HCT116 (cell line): ENCODE measurements around the gene KRTAP1-3.

Experiments used
- ELF1 ChIP-seq: IDR thresholded peaks from 2 replicates; pipeline ENCODE4 v1.6.1; 2012; ENCODE audit warnings: low read depth, borderline replicate concordance
- EZH2 ChIP-seq: fragments of 200-600 bp; sonication (generic); IDR thresholded peaks from 2 replicates; pipeline ENCODE4 v1.6.1; 2017; ENCODE audit warnings: antibody characterized with exemption, mixed run types
- EZH2phosphoT487 ChIP-seq: fragments of 200-600 bp; IDR thresholded peaks from 2 replicates; pipeline ENCODE4 v1.6.1; 2018; ENCODE audit warnings: antibody characterized with exemption, borderline replicate concordance
- FOSL1 ChIP-seq: IDR thresholded peaks from 2 replicates; pipeline ENCODE4 v1.6.1; 2012; ENCODE audit warnings: low read depth
- POLR2A ChIP-seq: IDR thresholded peaks from 2 replicates; pipeline ENCODE4 v1.7.0; 2011; ENCODE audit warnings: borderline replicate concordance; ENCODE audit not compliant: insufficient read depth, insufficient read length; ENCODE audit errors: extremely low read depth
- POLR2AphosphoS5 ChIP-seq: IDR thresholded peaks from 2 replicates; pipeline ENCODE4 v1.6.1; 2011; ENCODE audit warnings: mild to moderate bottlenecking, low read depth, low read length, moderate library complexity
- RAD21 ChIP-seq: IDR thresholded peaks from 2 replicates; pipeline ENCODE4 v1.6.1; 2012; ENCODE audit warnings: low read depth, mild to moderate bottlenecking
- SIN3A ChIP-seq: IDR thresholded peaks from 2 replicates; pipeline ENCODE4 v1.6.1; 2012; ENCODE audit warnings: low read depth
- ZFX ChIP-seq: fragments of 450-650 bp; IDR thresholded peaks from 2 replicates; pipeline ENCODE4 v1.6.1; 2017
- ZNF274 ChIP-seq: fragments of 200-500 bp; sonication (Bioruptor generic); IDR thresholded peaks from 2 replicates; pipeline ENCODE4 v1.6.1; 2014; ENCODE audit warnings: mild to moderate bottlenecking, low read depth, low read length, inconsistent platforms
- TF ChIP-seq, protein P1 (sequence below), 3 experiments: fragments of 200-600 bp in 1 of 3; sonication (generic) in 1 of 3; IDR thresholded peaks in 2 of 3; conservative IDR thresholded peaks in 1 of 3; 2 replicates each; pipeline ENCODE4 v1.5.1; 2012 to 2017; ENCODE audit warnings: low read depth in 2 of 3, low read length in 2 of 3, antibody characterized with exemption in 1 of 3, borderline replicate concordance in 1 of 3, control low read depth in 1 of 3, mild to moderate bottlenecking in 1 of 3, mixed read lengths in 1 of 3, mixed run types in 1 of 3, moderate library complexity in 1 of 3; ENCODE audit not compliant: insufficient read depth in 1 of 3
- TF ChIP-seq, protein P2 (sequence below): IDR thresholded peaks from 2 replicates; pipeline ENCODE4 v1.6.1; 2012
- TF ChIP-seq, protein P3 (sequence below): IDR thresholded peaks from 2 replicates; pipeline ENCODE4 v1.6.1; 2012; ENCODE audit warnings: low read depth

DNA sequence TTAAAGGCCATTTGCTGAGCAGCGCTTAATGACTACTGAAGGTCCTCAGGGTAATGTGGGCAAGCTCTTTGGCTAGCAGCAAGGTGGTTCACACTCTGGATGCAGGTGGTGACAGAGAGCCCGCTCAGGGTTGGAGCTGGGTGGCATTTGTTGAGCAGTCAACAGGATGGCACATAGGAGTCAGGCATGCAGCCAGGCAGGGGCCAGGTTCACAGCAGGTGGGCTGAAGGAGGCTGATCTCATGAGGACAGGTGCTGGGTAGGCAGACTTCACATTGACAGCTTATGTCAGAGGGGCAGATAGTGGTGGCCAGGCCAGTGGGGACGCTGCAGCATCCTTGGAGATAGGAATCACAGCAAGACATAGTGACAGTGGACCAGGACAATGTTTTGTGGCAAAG lies 30.3 kb downstream of the KRTAP1-3 start:
- TF ChIP-seq EZH2phosphoT487: no peak
- TF ChIP-seq, protein P1, sequence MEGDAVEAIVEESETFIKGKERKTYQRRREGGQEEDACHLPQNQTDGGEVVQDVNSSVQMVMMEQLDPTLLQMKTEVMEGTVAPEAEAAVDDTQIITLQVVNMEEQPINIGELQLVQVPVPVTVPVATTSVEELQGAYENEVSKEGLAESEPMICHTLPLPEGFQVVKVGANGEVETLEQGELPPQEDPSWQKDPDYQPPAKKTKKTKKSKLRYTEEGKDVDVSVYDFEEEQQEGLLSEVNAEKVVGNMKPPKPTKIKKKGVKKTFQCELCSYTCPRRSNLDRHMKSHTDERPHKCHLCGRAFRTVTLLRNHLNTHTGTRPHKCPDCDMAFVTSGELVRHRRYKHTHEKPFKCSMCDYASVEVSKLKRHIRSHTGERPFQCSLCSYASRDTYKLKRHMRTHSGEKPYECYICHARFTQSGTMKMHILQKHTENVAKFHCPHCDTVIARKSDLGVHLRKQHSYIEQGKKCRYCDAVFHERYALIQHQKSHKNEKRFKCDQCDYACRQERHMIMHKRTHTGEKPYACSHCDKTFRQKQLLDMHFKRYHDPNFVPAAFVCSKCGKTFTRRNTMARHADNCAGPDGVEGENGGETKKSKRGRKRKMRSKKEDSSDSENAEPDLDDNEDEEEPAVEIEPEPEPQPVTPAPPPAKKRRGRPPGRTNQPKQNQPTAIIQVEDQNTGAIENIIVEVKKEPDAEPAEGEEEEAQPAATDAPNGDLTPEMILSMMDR (IDR thresholded peaks at IDR 0.05 in 2 of 3, conservative IDR thresholded peaks at IDR 0.05 in 1 of 3; ENCODE audit: borderline replicate concordance in 1 of 3, insufficient read depth in 1 of 3, low read depth in 2 of 3, low read length in 2 of 3): no peak
- TF ChIP-seq, protein P2, sequence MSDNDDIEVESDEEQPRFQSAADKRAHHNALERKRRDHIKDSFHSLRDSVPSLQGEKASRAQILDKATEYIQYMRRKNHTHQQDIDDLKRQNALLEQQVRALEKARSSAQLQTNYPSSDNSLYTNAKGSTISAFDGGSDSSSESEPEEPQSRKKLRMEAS: no peak
- TF ChIP-seq POLR2A: no peak
- TF ChIP-seq, protein P3, sequence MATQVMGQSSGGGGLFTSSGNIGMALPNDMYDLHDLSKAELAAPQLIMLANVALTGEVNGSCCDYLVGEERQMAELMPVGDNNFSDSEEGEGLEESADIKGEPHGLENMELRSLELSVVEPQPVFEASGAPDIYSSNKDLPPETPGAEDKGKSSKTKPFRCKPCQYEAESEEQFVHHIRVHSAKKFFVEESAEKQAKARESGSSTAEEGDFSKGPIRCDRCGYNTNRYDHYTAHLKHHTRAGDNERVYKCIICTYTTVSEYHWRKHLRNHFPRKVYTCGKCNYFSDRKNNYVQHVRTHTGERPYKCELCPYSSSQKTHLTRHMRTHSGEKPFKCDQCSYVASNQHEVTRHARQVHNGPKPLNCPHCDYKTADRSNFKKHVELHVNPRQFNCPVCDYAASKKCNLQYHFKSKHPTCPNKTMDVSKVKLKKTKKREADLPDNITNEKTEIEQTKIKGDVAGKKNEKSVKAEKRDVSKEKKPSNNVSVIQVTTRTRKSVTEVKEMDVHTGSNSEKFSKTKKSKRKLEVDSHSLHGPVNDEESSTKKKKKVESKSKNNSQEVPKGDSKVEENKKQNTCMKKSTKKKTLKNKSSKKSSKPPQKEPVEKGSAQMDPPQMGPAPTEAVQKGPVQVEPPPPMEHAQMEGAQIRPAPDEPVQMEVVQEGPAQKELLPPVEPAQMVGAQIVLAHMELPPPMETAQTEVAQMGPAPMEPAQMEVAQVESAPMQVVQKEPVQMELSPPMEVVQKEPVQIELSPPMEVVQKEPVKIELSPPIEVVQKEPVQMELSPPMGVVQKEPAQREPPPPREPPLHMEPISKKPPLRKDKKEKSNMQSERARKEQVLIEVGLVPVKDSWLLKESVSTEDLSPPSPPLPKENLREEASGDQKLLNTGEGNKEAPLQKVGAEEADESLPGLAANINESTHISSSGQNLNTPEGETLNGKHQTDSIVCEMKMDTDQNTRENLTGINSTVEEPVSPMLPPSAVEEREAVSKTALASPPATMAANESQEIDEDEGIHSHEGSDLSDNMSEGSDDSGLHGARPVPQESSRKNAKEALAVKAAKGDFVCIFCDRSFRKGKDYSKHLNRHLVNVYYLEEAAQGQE: no peak
- no peak for TF ChIP-seq RAD21
- no peak for TF ChIP-seq EZH2
- no peak for TF ChIP-seq SIN3A
- no peak for TF ChIP-seq ELF1
- no peak for TF ChIP-seq FOSL1
- TF ChIP-seq POLR2AphosphoS5: no peak
- no peak for TF ChIP-seq ZFX
- no peak for TF ChIP-seq ZNF274
